ENCODE measurements around the gene SMARCB1. TPM values are rescaled to one million over a fixed set of nuclear protein-coding genes. Genes with fewer than 3 reads are reported as not detected.

The SMARCB1 gene
- polyA plus RNA-seq, 1 donor (not counting 4 experiments of a cell fraction or from before 2014, with no cell fraction given) = 95.2 TPM

DNA sequence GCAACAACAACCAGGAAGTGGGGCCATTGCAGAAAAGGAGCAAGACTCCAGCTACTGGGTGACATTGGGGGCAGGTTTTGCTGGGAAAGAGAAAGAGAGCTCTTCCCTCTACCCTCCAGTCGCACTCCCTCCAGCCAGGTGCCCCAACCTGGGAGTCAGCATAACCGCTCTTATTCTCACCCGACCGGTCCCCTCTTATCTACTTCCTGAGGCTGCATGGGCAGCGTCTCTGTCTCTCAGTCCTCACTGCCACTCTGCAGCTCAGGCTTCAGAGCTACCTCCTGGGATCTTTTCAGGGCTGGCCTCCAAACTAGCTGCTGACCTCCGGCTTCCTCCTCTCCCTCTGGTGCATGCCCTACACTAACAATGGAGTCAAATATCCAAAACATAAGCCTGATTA, 41.0 kb upstream of the SMARCB1 start:
- no peak overlapping the region for H3K4me3 ChIP-seq (ENCODE audit: control insufficient read depth in 2 of 3, extremely low read depth in 1 of 3, insufficient read depth in 2 of 3, low read depth in 1 of 3, low read length in 3 of 3)
- H3K27me3 ChIP-seq (ENCODE audit: control insufficient read depth, extremely low read depth, insufficient read depth, low read length) = no peaks in the 10 kb centered on the region
- H3K9me1 ChIP-seq (ENCODE audit: control insufficient read depth, extremely low read depth, insufficient read depth, low read length) = no peaks in the 10 kb centered on the region
- peaks cover 9% of the 10 kb centered on the region for H3K4me1 ChIP-seq (ENCODE audit: control insufficient read depth, extremely low read depth, insufficient read depth, low read length)
- dilution Hi-C loops (cut with MboI; ENCODE audit: extremely low pct_ligation_motif_present, low sequenced_read_pairs) = no loop called here
- FAIRE-seq = no peak
- no peak overlapping the region for H2AFZ ChIP-seq (ENCODE audit: control insufficient read depth, low read length)
- DNase-seq (ENCODE audit: low read depth, low spot score) = no peak
- H3K4me2 ChIP-seq (ENCODE audit: control insufficient read depth, extremely low read depth, insufficient read depth, low read depth, low read length) = no peak overlapping the region
- TF ChIP-seq, protein P1, sequence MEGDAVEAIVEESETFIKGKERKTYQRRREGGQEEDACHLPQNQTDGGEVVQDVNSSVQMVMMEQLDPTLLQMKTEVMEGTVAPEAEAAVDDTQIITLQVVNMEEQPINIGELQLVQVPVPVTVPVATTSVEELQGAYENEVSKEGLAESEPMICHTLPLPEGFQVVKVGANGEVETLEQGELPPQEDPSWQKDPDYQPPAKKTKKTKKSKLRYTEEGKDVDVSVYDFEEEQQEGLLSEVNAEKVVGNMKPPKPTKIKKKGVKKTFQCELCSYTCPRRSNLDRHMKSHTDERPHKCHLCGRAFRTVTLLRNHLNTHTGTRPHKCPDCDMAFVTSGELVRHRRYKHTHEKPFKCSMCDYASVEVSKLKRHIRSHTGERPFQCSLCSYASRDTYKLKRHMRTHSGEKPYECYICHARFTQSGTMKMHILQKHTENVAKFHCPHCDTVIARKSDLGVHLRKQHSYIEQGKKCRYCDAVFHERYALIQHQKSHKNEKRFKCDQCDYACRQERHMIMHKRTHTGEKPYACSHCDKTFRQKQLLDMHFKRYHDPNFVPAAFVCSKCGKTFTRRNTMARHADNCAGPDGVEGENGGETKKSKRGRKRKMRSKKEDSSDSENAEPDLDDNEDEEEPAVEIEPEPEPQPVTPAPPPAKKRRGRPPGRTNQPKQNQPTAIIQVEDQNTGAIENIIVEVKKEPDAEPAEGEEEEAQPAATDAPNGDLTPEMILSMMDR (optimal IDR thresholded peaks at IDR 0.05 in 1 of 3, IDR thresholded peaks at IDR 0.05 in 1 of 3, conservative IDR thresholded peaks at IDR 0.05 in 1 of 3; ENCODE audit: extremely low read depth in 1 of 3, insufficient read depth in 2 of 3, low read length in 3 of 3) = no peak
- no peak for TF ChIP-seq EZH2 (IDR thresholded peaks at IDR 0.05; ENCODE audit: low read length)
- no peak overlapping the region for H3K9ac ChIP-seq (ENCODE audit: control insufficient read depth, extremely low read depth, insufficient read depth, low read length)
- peaks cover 3% of the 10 kb centered on the region for H3K79me2 ChIP-seq (ENCODE audit: control insufficient read depth, insufficient read depth, low read length)
- no peak overlapping the region for H3K27ac ChIP-seq (ENCODE audit: control insufficient read depth, insufficient read depth, low read length)
- no peaks in the 10 kb centered on the region for H4K20me1 ChIP-seq (ENCODE audit: control insufficient read depth, extremely low read depth, insufficient read depth, low read length)
- H3K9me3 ChIP-seq (ENCODE audit: control insufficient read depth, low read depth, low read length) = no peaks in the 10 kb centered on the region
- H3K36me3 ChIP-seq (ENCODE audit: control insufficient read depth in 2 of 2, extremely low read depth in 1 of 2, insufficient read depth in 2 of 2, low read length in 2 of 2) = peaks cover 11 to 17% of the 10 kb centered on the region in 2 experiments

DNA sequence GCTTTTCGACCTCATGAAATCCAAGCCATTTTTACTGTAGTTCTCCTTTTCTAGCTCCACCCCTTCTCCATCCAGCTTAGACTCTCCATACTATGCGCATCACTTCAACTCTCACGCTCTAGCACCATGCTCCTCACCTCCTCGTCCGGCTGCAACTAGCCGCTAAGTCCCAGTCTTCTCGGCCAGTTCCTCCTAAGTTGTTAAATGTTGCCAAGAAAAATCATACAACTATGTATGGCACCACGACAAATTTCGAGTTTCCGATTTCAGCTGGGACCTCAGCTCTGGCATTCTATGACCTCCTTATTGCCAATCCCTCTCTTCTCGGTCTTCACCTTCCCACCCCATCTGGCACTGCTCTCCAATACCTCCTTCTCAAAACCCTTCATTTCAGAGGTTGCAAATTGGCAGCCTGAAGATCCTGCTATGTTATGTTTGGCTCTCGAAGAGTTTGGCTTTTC, 36.9 kb upstream of the SMARCB1 start:
- peak; percentile 44 for FAIRE-seq
- dilution Hi-C loops (cut with MboI; ENCODE audit: extremely low pct_ligation_motif_present, low sequenced_read_pairs) = no loop called here
- DNase-seq (ENCODE audit: low read depth, low spot score) = no peak
- no peak for TF ChIP-seq EZH2 (IDR thresholded peaks at IDR 0.05; ENCODE audit: low read length)
- TF ChIP-seq, protein P1 (optimal IDR thresholded peaks at IDR 0.05 in 1 of 3, IDR thresholded peaks at IDR 0.05 in 1 of 3, conservative IDR thresholded peaks at IDR 0.05 in 1 of 3; ENCODE audit: extremely low read depth in 1 of 3, insufficient read depth in 2 of 3, low read length in 3 of 3) = no peak
- peak overlapping the region; percentile 77 for H2AFZ ChIP-seq (ENCODE audit: control insufficient read depth, low read length)
- peaks cover 11% of the 10 kb centered on the region for H3K4me1 ChIP-seq (ENCODE audit: control insufficient read depth, extremely low read depth, insufficient read depth, low read length)
- H3K4me2 ChIP-seq (ENCODE audit: control insufficient read depth, extremely low read depth, insufficient read depth, low read depth, low read length) = peak overlapping the region; percentile 88
- no peaks in the 10 kb centered on the region for H4K20me1 ChIP-seq (ENCODE audit: control insufficient read depth, extremely low read depth, insufficient read depth, low read length)
- no peaks in the 10 kb centered on the region for H3K9me3 ChIP-seq (ENCODE audit: control insufficient read depth, low read depth, low read length)
- H3K9ac ChIP-seq (ENCODE audit: control insufficient read depth, extremely low read depth, insufficient read depth, low read length) = no peak overlapping the region
- H3K36me3 ChIP-seq (ENCODE audit: control insufficient read depth in 2 of 2, extremely low read depth in 1 of 2, insufficient read depth in 2 of 2, low read length in 2 of 2) = peaks cover 0 to under 1% of the 10 kb centered on the region in 2 experiments
- H3K27me3 ChIP-seq (ENCODE audit: control insufficient read depth, extremely low read depth, insufficient read depth, low read length) = no peaks in the 10 kb centered on the region
- no peaks in the 10 kb centered on the region for H3K9me1 ChIP-seq (ENCODE audit: control insufficient read depth, extremely low read depth, insufficient read depth, low read length)
- no peak overlapping the region for H3K27ac ChIP-seq (ENCODE audit: control insufficient read depth, insufficient read depth, low read length)
- H3K79me2 ChIP-seq (ENCODE audit: control insufficient read depth, insufficient read depth, low read length) = peaks cover 3% of the 10 kb centered on the region
- peak overlapping the region; percentile 62 to 83 (median 77) for H3K4me3 ChIP-seq (ENCODE audit: control insufficient read depth in 2 of 3, extremely low read depth in 1 of 3, insufficient read depth in 2 of 3, low read depth in 1 of 3, low read length in 3 of 3)

All from keratinocyte (primary cell).